Breast epithelium (tissue), 4 donors: ENCODE measurements around the gene LRRC40. TPM values are rescaled to one million over a fixed set of nuclear protein-coding genes. Genes with fewer than 3 reads are reported as not detected.

Experiments used
- DNase-seq, 2 donors: peaks; one replicate each; pipeline ENCODE4 v3.0.0-alpha.2; 2019; ENCODE audit warnings: low spot score in 2 of 2
- H3K27ac ChIP-seq, 2 donors: fragments of 200-600 bp; sonication (generic) in 1 of 2; one replicate each; pipeline ENCODE4 v1.5.1; 2016 to 2019; ENCODE audit warnings: mild to moderate bottlenecking in 1 of 2
- H3K27me3 ChIP-seq, 2 donors: fragments of 200-600 bp; sonication (generic) in 1 of 2; one replicate each; pipeline versions ENCODE4 v1.5.1 to v1.6.0; 2017 to 2019; ENCODE audit warnings: control low read depth in 1 of 2, mild to moderate bottlenecking in 1 of 2
- H3K36me3 ChIP-seq: fragments of 200-600 bp; one replicate; pipeline ENCODE4 v1.5.1; 2019
- H3K4me1 ChIP-seq, 2 donors: fragments of 200-600 bp; sonication (generic); one replicate each; pipeline ENCODE4 v1.5.1; 2016 to 2019; ENCODE audit warnings: control low read depth in 1 of 2
- H3K4me3 ChIP-seq, 3 donors: fragments of 200-600 bp; sonication (generic); 1 replicate in 2 of 3; 2 replicates in 1 of 3; pipeline ENCODE4 v1.5.1; 2016 to 2019; ENCODE audit warnings: mild to moderate bottlenecking in 3 of 3, moderate library complexity in 2 of 3
- H3K9me3 ChIP-seq, 2 donors: fragments of 200-600 bp; sonication (generic) in 1 of 2; one replicate each; pipeline ENCODE4 v1.5.1; 2016 to 2019; ENCODE audit warnings: control low read depth in 1 of 2
- CTCF ChIP-seq, 3 donors: fragments of 450-650 bp; IDR thresholded peaks; one replicate each; pipeline ENCODE4 v1.5.1; 2016 to 2017; ENCODE audit warnings: antibody characterized with exemption in 3 of 3, mild to moderate bottlenecking in 3 of 3, moderate library complexity in 3 of 3
- POLR2A ChIP-seq: fragments of 450-650 bp; IDR thresholded peaks from one replicate; pipeline ENCODE4 v1.6.1; 2016; ENCODE audit warnings: antibody characterized with exemption, mild to moderate bottlenecking, moderate library complexity
- POLR2AphosphoS5 ChIP-seq, 3 donors: sonication (generic); formaldehyde crosslinking; IDR thresholded peaks; one replicate each; pipeline ENCODE4 v1.6.1; 2017; ENCODE audit warnings: antibody characterized with exemption in 3 of 3
- intact Hi-C: fragments of 100-400 bp; cut with DNase I; formaldehyde crosslinking; loops from one replicate; pipeline ENCODE4 v1.15.1; 2023; ENCODE audit warnings: low total_unique reads
- total RNA-seq, 3 donors: library from RNA; depleted of rRNA; stranded (reverse); fragments of >200 nt; gene quantifications; one replicate each; pipeline ENCODE4 v1.1.0, GENCODE V29; 2016

LRRC40 gene
- total RNA-seq, 3 donors from 2014 or later = 13.9 to 22.1 (median 15.4) TPM

GRCh38 chr1:70103770-70104169, 101.6 kb downstream of the LRRC40 start:
- TF ChIP-seq POLR2AphosphoS5 (IDR thresholded peaks at IDR 0.05) (no peak), POLR2A (no peak), CTCF (IDR thresholded peaks at IDR 0.05) (no peak)
- Histone ChIP-seq H3K36me3 (no peaks in the 10 kb centered on the region), H3K4me1 (no peaks in the 10 kb centered on the region), H3K9me3 (no peaks in the 10 kb centered on the region), H3K4me3 (no peak overlapping the region), H3K27ac (no peak overlapping the region), H3K27me3 (no peaks in the 10 kb centered on the region)
- no peak for DNase-seq
- intact Hi-C loops = no loop called here

GRCh38 chr1:70101774-70102173, 103.6 kb downstream of the LRRC40 start:
- TF ChIP-seq POLR2A (no peak), POLR2AphosphoS5 (IDR thresholded peaks at IDR 0.05) (no peak), CTCF (IDR thresholded peaks at IDR 0.05) (no peak)
- Histone ChIP-seq H3K27ac (no peak overlapping the region), H3K4me3 (no peak overlapping the region), H3K4me1 (no peaks in the 10 kb centered on the region), H3K27me3 (no peaks in the 10 kb centered on the region), H3K36me3 (no peaks in the 10 kb centered on the region), H3K9me3 (no peaks in the 10 kb centered on the region)
- no peak for DNase-seq
- intact Hi-C loops = no loop called here

- intact Hi-C loops = no loop called here
- Histone ChIP-seq H3K9me3 (no peaks in the 10 kb centered on the region), H3K4me1 (no peaks in the 10 kb centered on the region), H3K36me3 (no peaks in the 10 kb centered on the region), H3K27me3 (no peaks in the 10 kb centered on the region), H3K27ac (no peak overlapping the region), H3K4me3 (no peak overlapping the region)
- TF ChIP-seq POLR2A (no peak), CTCF (IDR thresholded peaks at IDR 0.05) (no peak), POLR2AphosphoS5 (IDR thresholded peaks at IDR 0.05) (no peak)
- DNase-seq = no peak
Measured at GRCh38 chr1:70101231-70101630, 104.1 kb downstream of the LRRC40 start.

Other genes starting within 250 kb of the LRRC40 start
- 100 to 1,000 TPM; 200 to 295 (median 225) TPM for gene SRSF11, start 15.8 kb upstream of the LRRC40 start, total RNA-seq
- 10 to 100 TPM; 20.8 to 29.9 (median 28.5) TPM for gene ANKRD13C, start 149.1 kb upstream of the LRRC40 start, total RNA-seq
- gene CTH, start 205.7 kb upstream of the LRRC40 start, total RNA-seq = 10 to 100 TPM in 1 of 3 donors, 1 to 10 TPM in 2; 4.9 to 11.7 (median 5.3) TPM